Measurements from ENCODE around the gene TNKS2. TPM values are rescaled to one million over a fixed set of nuclear protein-coding genes. Genes with fewer than 3 reads are reported as not detected.

Gene TNKS2
- total RNA-seq, 2 donors from 2014 or later: 19.6 to 21.8 TPM

DNA sequence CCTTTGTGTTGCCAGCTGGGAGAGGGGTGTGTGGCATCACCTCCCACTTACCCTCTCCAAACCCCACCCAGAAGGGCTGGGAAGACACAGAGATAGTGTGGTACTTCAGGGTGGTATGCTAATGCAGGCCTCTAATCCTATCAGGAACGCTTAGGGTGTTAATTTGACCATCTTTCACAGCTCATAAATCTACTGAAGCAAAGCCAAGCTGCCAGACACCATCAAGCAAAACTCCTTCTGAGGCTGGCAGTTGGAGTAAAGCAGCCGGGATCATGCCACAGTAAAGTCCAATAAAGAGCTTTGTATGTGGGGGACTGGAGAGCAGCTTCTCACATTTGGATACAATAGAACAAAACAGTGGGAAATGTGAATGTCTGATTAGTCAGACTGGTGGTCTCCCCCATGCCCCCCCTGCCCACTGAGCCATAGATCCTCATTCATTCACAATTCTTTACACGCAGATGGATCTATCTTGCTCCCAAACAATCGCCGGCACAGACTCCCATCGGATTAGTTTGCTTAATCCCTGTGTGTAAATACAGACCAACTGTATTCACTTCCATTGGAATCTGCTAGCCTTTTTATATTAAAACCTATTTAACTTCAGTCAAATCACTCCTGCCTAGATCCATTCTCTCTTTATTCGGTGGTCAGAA is 81.4 kb downstream of the TNKS2 start:
- no peak overlapping the region for H3K27ac ChIP-seq
- no peaks in the 10 kb centered on the region for H3K27me3 ChIP-seq
- H3K36me3 ChIP-seq: no peaks in the 10 kb centered on the region
- TF ChIP-seq, protein P1, sequence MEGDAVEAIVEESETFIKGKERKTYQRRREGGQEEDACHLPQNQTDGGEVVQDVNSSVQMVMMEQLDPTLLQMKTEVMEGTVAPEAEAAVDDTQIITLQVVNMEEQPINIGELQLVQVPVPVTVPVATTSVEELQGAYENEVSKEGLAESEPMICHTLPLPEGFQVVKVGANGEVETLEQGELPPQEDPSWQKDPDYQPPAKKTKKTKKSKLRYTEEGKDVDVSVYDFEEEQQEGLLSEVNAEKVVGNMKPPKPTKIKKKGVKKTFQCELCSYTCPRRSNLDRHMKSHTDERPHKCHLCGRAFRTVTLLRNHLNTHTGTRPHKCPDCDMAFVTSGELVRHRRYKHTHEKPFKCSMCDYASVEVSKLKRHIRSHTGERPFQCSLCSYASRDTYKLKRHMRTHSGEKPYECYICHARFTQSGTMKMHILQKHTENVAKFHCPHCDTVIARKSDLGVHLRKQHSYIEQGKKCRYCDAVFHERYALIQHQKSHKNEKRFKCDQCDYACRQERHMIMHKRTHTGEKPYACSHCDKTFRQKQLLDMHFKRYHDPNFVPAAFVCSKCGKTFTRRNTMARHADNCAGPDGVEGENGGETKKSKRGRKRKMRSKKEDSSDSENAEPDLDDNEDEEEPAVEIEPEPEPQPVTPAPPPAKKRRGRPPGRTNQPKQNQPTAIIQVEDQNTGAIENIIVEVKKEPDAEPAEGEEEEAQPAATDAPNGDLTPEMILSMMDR (IDR thresholded peaks at IDR 0.05): no peak
- peaks cover 0 to 9% of the 10 kb centered on the region in 2 donors for H3K4me1 ChIP-seq
- no peak overlapping the region for H3K4me3 ChIP-seq
- H3K9me3 ChIP-seq: no peaks in the 10 kb centered on the region
- no peak for DNase-seq (ENCODE audit: low spot score)

DNA sequence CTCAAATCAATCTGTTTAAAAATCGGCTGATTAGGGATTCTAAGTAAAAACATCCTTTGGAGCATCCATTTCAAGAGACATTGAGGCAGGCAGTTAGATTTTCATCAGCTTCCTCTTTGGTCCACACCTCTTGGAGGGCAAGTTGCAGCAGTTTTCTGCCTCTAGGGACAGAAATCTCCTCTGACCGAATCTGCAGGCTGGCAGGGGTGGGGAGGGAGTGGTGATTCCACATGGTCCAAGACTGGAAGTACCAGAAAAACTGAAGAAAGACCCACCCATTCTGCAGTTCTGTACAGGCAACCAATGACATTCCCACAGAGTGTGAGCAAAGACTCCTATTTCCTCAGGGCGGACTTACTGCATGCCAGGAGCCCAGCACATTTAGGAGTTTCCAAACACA is 82.1 kb downstream of the TNKS2 start:
- Histone ChIP-seq H3K27ac (no peak overlapping the region), H3K36me3 (no peaks in the 10 kb centered on the region), H3K9me3 (no peaks in the 10 kb centered on the region), H3K4me3 (no peak overlapping the region), H3K4me1 (peaks cover 0 to 14% of the 10 kb centered on the region in 2 donors), H3K27me3 (no peaks in the 10 kb centered on the region)
- TF ChIP-seq, protein P1 (IDR thresholded peaks at IDR 0.05): no peak
- DNase-seq (ENCODE audit: low spot score): no peak

- peak overlapping the region; percentile 48 to 69 for H3K27ac ChIP-seq
- peaks cover 0 to 26% of the 10 kb centered on the region in 2 donors for H3K4me1 ChIP-seq
- H3K9me3 ChIP-seq: no peaks in the 10 kb centered on the region
- peak overlapping the region in 1 of 2 donors; percentile 27 for H3K4me3 ChIP-seq
- no peaks in the 10 kb centered on the region for H3K27me3 ChIP-seq
- TF ChIP-seq, protein P1 (IDR thresholded peaks at IDR 0.05): no peak
- DNase-seq (ENCODE audit: low spot score): peak; percentile 74
- no peaks in the 10 kb centered on the region for H3K36me3 ChIP-seq
Observed at GRCh38 chr10:91883549-91884444, 85.6 kb downstream of the TNKS2 start.

DNA sequence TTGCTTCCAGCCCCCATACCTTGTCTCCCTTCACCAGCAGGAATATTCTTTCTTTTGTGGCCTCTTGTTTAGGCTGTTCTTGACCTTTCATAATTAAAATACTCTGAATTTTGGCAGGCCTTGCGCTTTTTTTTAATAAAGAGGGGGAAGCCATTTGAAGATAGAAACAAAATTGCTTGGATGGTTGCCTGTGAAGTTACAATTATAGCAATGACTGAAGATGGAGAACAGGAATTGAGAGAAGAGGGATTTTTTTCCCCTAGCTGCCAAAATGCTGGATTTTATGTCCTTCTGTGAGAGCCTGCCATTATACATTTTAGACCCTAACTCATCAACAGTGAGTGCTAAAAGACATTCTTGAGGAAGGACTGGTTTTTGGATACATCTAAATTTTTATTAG is 86.3 kb downstream of the TNKS2 start:
- H3K27me3 ChIP-seq: no peaks in the 10 kb centered on the region
- no peaks in the 10 kb centered on the region for H3K36me3 ChIP-seq
- no peak for DNase-seq (ENCODE audit: low spot score)
- H3K4me3 ChIP-seq: no peak overlapping the region
- peak overlapping the region; percentile 48 to 69 for H3K27ac ChIP-seq
- peaks cover 0 to 26% of the 10 kb centered on the region in 2 donors for H3K4me1 ChIP-seq
- TF ChIP-seq, protein P1 (IDR thresholded peaks at IDR 0.05): no peak
- H3K9me3 ChIP-seq: no peaks in the 10 kb centered on the region

GRCh38 chr10:91885362-91886079 is 87.3 kb downstream of the TNKS2 start:
- Histone ChIP-seq H3K27me3 (no peaks in the 10 kb centered on the region), H3K36me3 (no peaks in the 10 kb centered on the region), H3K4me3 (no peak overlapping the region), H3K27ac (peak overlapping the region in 1 of 2 donors; percentile 48), H3K9me3 (no peaks in the 10 kb centered on the region), H3K4me1 (peaks cover 0 to 26% of the 10 kb centered on the region in 2 donors)
- DNase-seq (ENCODE audit: low spot score): no peak
- TF ChIP-seq, protein P1 (IDR thresholded peaks at IDR 0.05): no peak
